ENCODE data around the gene KRTAP20-1.

KRTAP20-1 gene

DNA sequence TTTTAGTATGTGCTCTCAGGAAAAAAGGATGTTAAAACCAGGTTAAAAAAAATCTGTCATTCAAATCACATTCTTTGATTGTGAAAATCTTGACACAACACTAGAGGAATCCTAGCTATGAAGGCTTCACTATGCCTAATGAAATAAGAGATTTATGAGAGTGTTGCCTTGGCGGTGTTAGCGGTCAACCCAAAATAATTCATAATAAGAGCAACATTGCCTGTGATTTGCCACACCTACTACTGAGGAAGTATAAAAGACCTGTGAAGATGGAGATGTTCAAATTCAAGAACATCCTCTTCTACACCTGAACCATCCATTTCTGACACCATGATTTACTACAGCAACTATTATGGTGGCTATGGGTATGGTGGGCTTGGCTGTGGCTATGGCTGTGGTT lies at the start of gene KRTAP20-1:
KRTAP20-1 (plus strand) TSS at position 301 of the 400 bp plus-strand sequence; CDS start at position 331, 30 bp downstream.
- DNase-seq, result no peak

DNA sequence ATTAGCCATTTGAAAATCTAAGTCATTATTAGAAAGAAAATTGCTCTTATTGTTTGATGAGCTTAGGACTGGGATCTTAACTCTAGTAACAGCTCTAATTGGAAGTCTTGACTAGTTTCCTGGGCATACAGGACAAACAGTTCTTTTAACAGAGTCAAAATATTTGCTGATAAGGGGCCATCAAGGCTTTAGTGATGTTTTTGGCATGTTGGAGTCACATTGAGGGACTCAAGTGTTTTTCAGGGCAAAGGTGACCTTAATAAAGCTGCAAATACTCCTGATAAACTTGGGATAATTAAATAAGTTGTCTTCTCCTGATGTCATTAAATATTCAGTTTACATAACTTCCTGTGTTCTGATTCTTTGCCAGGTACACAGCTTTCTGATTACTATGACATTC lies 48.6 kb upstream of the KRTAP20-1 start:
- DNase-seq, result no peak

GRCh38 chr21:30577766-30578165 lies 38.5 kb upstream of the KRTAP20-1 start:
- DNase-seq, result no peak

DNA sequence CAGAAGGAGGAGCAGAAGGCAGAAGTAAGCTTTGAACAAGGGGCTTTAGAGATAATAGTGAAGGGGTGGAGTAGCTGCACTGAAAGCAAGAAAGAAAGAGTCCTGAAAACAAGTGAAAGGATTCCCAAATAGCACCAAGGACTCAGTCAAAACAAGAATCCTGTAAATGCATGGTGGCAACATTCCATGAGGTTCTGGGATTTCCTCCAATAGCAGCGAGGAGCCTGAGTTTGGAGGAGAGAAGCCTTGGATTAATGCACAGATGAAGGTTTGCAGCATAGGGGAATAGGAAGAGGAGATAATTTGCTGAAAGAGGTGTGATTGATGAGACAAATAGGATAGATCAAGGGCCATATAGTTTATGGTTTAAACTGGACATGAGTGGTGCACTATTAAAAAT lies 36.9 kb upstream of the KRTAP20-1 start:
- no peak for DNase-seq

GRCh38 chr21:30580132-30580531 lies 36.1 kb upstream of the KRTAP20-1 start:
- no peak for DNase-seq

- DNase-seq, result no peak
Measured at GRCh38 chr21:30582870-30583269, 33.4 kb upstream of the KRTAP20-1 start.

DNA sequence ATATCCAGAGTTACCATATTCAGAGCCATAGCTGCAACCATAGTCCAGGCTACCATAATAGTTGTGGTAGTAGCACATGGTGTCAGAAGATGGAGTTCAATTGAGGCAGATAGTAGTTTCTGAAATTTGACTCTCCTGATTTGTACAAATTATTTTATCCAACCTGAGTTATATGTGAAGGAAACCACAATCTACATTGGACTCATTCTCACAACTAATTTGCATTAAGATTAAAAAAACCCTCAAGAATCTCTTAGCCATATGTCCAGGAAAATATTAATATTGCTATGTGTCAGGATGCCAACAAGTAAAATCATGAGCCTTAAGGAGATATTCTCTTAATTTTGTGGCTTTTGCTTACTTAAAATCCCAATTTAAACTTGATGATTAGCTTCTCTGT lies 25.9 kb upstream of the KRTAP20-1 start, which contains the start of gene KRTAP22-2:
KRTAP22-2 (minus strand) TSS at position 101 of the 400 bp plus-strand sequence.
- DNase-seq, result no peak

GRCh38 chr21:30592140-30592539 lies 24.1 kb upstream of the KRTAP20-1 start, which contains the start of gene KRTAP6-3:
Gene KRTAP6-3, plus strand, starts transcription at chr21:30592440. Its CDS starts 6 bp downstream, at chr21:30592446.
- DNase-seq, result no peak

GRCh38 chr21:30598802-30599201 lies 17.4 kb upstream of the KRTAP20-1 start, which contains the start of gene KRTAP6-2:
Gene KRTAP6-2, minus strand, starts transcription at chr21:30598902. Its CDS starts 28 bp downstream, at chr21:30598874.
- no peak for DNase-seq

GRCh38 chr21:30600787-30601186 lies 15.4 kb upstream of the KRTAP20-1 start, which contains the start of gene KRTAP22-1:
Gene KRTAP22-1, plus strand, starts transcription at chr21:30601087.
- DNase-seq, result no peak

- no peak for DNase-seq
Measured at GRCh38 chr21:30605968-30606367, 10.3 kb upstream of the KRTAP20-1 start.

- no peak for DNase-seq
Measured at GRCh38 chr21:30612132-30612531, 4.1 kb upstream of the KRTAP20-1 start.

- DNase-seq, result no peak
Measured at GRCh38 chr21:30613836-30614235, 2.4 kb upstream of the KRTAP20-1 start, which contains the start of gene KRTAP6-1. Gene KRTAP6-1, minus strand, starts transcription at chr21:30613930. Its CDS starts 26 bp downstream, at chr21:30613904.

DNA sequence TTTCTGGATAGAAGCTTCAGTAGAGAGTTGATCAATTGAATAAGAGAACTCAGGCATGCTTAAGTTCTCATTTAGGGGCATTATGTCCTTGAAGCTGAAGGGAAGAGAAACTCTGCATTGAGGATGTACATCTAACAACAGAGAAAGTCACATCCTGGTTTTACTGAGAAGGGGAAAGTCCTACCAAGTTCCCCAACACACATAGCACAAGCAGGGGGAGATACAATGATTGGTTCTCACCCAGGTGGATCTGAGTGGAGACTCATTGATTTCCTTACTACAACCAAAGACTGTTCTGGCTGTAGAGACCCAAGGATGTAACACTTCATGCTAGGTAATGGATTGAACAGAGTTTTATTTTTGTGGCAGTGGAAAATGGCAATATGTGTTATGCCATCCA lies 1.0 kb upstream of the KRTAP20-1 start:
- DNase-seq, result no peak

GRCh38 chr21:30620080-30620479 lies 3.9 kb downstream of the KRTAP20-1 start:
- no peak for DNase-seq

- no peak for DNase-seq
Measured at GRCh38 chr21:30620522-30620921, 4.3 kb downstream of the KRTAP20-1 start, which contains the start of gene KRTAP20-4. Gene KRTAP20-4, plus strand, starts transcription at chr21:30620627.

DNA sequence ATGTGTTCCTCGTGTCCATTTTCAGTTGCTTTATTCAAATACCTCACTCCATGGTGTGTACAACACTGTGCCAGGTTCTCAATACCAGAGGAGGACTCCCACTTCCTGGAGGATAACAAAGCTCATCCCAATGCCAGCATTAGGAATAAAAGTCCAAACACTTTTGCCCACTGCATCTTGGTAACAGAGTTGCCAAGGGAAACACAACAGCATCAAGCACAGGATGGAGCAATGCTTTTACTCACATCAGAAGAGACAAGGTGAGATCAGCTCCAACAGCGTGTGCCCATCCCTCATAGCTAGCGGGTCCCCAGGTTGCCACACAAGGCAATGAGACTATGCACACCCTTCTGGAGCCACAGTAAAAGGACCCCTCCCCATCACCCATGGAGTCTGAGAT lies 7.1 kb downstream of the KRTAP20-1 start:
- no peak for DNase-seq

GRCh38 chr21:30625449-30626165 lies 9.4 kb downstream of the KRTAP20-1 start:
- no peak for DNase-seq

DNA sequence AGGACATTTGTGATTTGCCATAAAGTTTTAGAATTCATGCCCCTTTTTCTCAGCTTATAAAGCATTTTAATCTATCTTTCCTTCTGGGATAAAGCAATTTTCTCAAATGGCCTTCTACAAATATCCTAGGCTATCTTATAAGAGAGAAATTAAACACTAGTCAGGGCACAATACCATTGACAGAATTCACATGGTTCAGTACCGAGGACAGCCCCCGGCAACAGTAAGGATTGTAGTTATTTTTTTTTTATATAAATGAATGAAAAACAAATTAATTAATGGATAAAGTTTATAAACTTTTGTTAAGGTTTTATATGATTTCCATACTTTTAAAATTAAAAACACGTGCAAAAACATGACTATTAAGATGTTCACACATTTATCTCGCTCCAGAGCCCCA lies 11.9 kb downstream of the KRTAP20-1 start:
- DNase-seq, result no peak

GRCh38 chr21:30629200-30629599 lies 13.0 kb downstream of the KRTAP20-1 start:
- no peak for DNase-seq

GRCh38 chr21:30634906-30635305 lies 18.7 kb downstream of the KRTAP20-1 start, which contains the start of gene KRTAP20-2:
Gene KRTAP20-2, plus strand, starts transcription at chr21:30635206. Its CDS starts 58 bp downstream, at chr21:30635264.
- no peak for DNase-seq

GRCh38 chr21:30638686-30639085 lies 22.5 kb downstream of the KRTAP20-1 start:
- DNase-seq, result no peak

GRCh38 chr21:30642564-30642963 lies 26.3 kb downstream of the KRTAP20-1 start, which contains the start of gene KRTAP20-3:
Gene KRTAP20-3, plus strand, starts transcription at chr21:30642864.
- no peak for DNase-seq

- no peak for DNase-seq
Measured at GRCh38 chr21:30646904-30647414, 30.7 kb downstream of the KRTAP20-1 start.
